Fibroblast of lung (primary cell): ENCODE results near the gene CFAP77.

Source experiments
- EZH2 ChIP-seq: IDR thresholded peaks from 2 replicates; pipeline ENCODE4 v1.5.1; 2012; ENCODE audit warnings: low read length, control low read depth, mild to moderate bottlenecking; ENCODE audit errors: missing control alignments
- TF ChIP-seq, protein P1 (sequence below), 2 donors: IDR thresholded peaks in 1 of 2; conservative IDR thresholded peaks in 1 of 2; 1 replicate in 1 of 2; 2 replicates in 1 of 2; pipeline ENCODE4 v1.5.1; 2011 to 2012; ENCODE audit warnings: low read length in 2 of 2, control low read depth in 1 of 2, inconsistent platforms in 1 of 2, low read depth in 1 of 2, mild to moderate bottlenecking in 1 of 2

DNA sequence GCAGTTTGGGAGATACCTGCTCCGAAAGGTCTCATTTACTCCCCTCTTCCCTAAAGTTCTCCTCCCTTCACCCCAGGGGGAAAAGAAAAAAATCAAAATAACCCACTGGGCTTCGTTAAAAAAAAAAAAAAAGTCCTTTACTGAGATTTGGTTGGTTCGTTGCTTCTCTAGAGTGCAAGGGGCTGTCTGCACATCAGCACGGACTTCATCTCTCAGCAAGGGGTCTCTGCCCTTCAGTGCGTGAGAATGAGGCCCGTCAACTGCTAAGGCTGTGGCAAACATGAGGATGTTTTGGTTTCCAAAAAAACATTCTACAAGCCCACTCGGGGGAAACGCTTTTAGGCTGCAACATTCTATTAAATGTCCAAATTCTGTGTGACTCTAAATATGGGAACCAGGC, 182.4 kb downstream of the CFAP77 start:
- TF ChIP-seq, protein P1, sequence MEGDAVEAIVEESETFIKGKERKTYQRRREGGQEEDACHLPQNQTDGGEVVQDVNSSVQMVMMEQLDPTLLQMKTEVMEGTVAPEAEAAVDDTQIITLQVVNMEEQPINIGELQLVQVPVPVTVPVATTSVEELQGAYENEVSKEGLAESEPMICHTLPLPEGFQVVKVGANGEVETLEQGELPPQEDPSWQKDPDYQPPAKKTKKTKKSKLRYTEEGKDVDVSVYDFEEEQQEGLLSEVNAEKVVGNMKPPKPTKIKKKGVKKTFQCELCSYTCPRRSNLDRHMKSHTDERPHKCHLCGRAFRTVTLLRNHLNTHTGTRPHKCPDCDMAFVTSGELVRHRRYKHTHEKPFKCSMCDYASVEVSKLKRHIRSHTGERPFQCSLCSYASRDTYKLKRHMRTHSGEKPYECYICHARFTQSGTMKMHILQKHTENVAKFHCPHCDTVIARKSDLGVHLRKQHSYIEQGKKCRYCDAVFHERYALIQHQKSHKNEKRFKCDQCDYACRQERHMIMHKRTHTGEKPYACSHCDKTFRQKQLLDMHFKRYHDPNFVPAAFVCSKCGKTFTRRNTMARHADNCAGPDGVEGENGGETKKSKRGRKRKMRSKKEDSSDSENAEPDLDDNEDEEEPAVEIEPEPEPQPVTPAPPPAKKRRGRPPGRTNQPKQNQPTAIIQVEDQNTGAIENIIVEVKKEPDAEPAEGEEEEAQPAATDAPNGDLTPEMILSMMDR (conservative IDR thresholded peaks at IDR 0.05 in 1 of 2, IDR thresholded peaks at IDR 0.05 in 1 of 2; ENCODE audit: low read depth in 1 of 2, low read length in 2 of 2), result no peak
- TF ChIP-seq EZH2, result no peak
